Heart left ventricle (tissue), 16 donors: Measurements from ENCODE around the gene CACNA1S. TPM values are rescaled to one million over a fixed set of nuclear protein-coding genes. Genes with fewer than 3 reads are reported as not detected.

ENCODE experiments used
- ATAC-seq, 4 donors: fragments of 200-7000 bp; cut with Tn5 transposase; one replicate each; pipeline ENCODE4 v1.9.1; 2020 to 2022; ENCODE audit warnings: moderate library complexity in 4 of 4, mild to moderate bottlenecking in 3 of 4, moderate number of reproducible peaks in 1 of 4
- DNase-seq, 5 donors: peaks; one replicate each; pipeline ENCODE4 v3.0.0-alpha.2; 2020
- H3K27ac ChIP-seq, 12 donors: fragments of 200-600 bp; sonication (generic) in 4 of 12; one replicate each; pipeline versions ENCODE4 v1.5.0 to v1.8.0; 2016 to 2022; ENCODE audit warnings: mild to moderate bottlenecking in 2 of 12
- H3K27me3 ChIP-seq, 9 donors: fragments of 200-600 bp; sonication (generic) in 2 of 9; one replicate each; pipeline versions ENCODE4 v1.5.1 to v1.8.0; 2016 to 2022; ENCODE audit warnings: mild to moderate bottlenecking in 3 of 9
- H3K36me3 ChIP-seq, 9 donors: fragments of 200-600 bp; sonication (generic) in 2 of 9; one replicate each; pipeline versions ENCODE4 v1.5.0 to v1.8.0; 2018 to 2022; ENCODE audit warnings: mild to moderate bottlenecking in 2 of 9
- H3K4me1 ChIP-seq, 12 donors: fragments of 200-600 bp; sonication (generic) in 4 of 12; one replicate each; pipeline versions ENCODE4 v1.5.0 to v1.8.0; 2016 to 2022; ENCODE audit warnings: mild to moderate bottlenecking in 3 of 12
- H3K4me3 ChIP-seq, 12 donors: fragments of 200-600 bp; sonication (generic) in 4 of 12; one replicate each; pipeline versions ENCODE4 v1.5.0 to v1.8.0; 2017 to 2022; ENCODE audit warnings: mild to moderate bottlenecking in 9 of 12, moderate library complexity in 4 of 12
- H3K9me3 ChIP-seq, 12 donors: fragments of 200-600 bp; sonication (generic) in 4 of 12; one replicate each; pipeline versions ENCODE4 v1.5.0 to v1.8.0; 2016 to 2022; ENCODE audit warnings: mild to moderate bottlenecking in 1 of 12
- CTCF ChIP-seq, 12 donors: fragments of 200-600 bp; sonication (generic) in 4 of 12; IDR thresholded peaks; one replicate each; pipeline versions ENCODE4 v1.5.0 to v1.8.0; 2018 to 2022; ENCODE audit warnings: antibody characterized with exemption in 12 of 12, mild to moderate bottlenecking in 5 of 12
- POLR2A ChIP-seq, 2 donors: fragments of 450-650 bp; IDR thresholded peaks; one replicate each; pipeline ENCODE4 v1.6.1; 2017; ENCODE audit warnings: antibody characterized with exemption in 2 of 2, mild to moderate bottlenecking in 2 of 2, moderate library complexity in 2 of 2
- WGBS, 4 donors: extraction: QIAGEN DNeasy Blood & Tissue Kit in 2 of 4; methylation state at CpG; one replicate each; pipeline versions ENCODE4 v1.1.5 to v1.1.7; 2013 to 2018; 5-methylcytosine and 5-hydroxymethylcytosine counted together
- intact Hi-C, 10 donors: fragments of 100-400 bp; cut with DNase I; formaldehyde crosslinking; loops; one replicate each; pipeline versions ENCODE4 v1.11.1 to v1.14.2; 2022
- polyA plus RNA-seq, 2 donors: library from polyadenylated mRNA; stranded (reverse); fragments of 200-250 nt; gene quantifications; one replicate each; pipeline ENCODE4 v1.2.3, GENCODE V29; 2013
- total RNA-seq, 9 donors: library from RNA; depleted of rRNA in 2 of 9; stranded (reverse); fragments of >200 nt in 2 of 9; fragmentation: NEBNext Ultra II Directional in 3 of 9; extraction: Animal tissue kit (Norgen Biotek cat#: 25700) in 3 of 9; gene quantifications; one replicate each; pipeline versions ENCODE4 v1.1.0 to v1.2.4, GENCODE V29; 2016 to 2023
- donor health status: ischemic (EF 13 %, LVEDD 7.1; RV severe dilation, severe dysfunction).
- donor health status: healthy with polysubstance abuse.
- donor health status: DM: no; HTN: yes; CAD: no.
- donor health status: DM: no; HTN: no; CAD: no.
- donor health status: ischemic (EF 25% LVEDD 6.9; RV normal size, moderate dysfunction).
- donor health status: ischemic (EF 25% LVEDD 5.7; RV mildly dilated, moderate dysfunction).
- donor health status: healthy.
- donor health status: DM: yes; HTN: yes; CAD: no.
- donor health status: ischemic (EF 35%, LVEDD 5.7; RV mildly dilated, moderate dysfunction).
- donor health status: nonischemic (EF 11% LVEDD 7.7; RV severe dilation, severe dysfunction).
- donor health status: DM: yes; HTN: yes; CAD: no.
- donor health status: PGD.
- donor health status: ischemic (EF 29% LVEDD 5.4; RV normal size, mild dysfunction).
- donor health status: nonischemic (EF 23%, LVEDD 6.1; RV moderate dilation, normal function).

Gene CACNA1S
- total and polyA plus RNA-seq, 11 donors = not detected

GRCh38 chr1:201015551-201016091 lies 96.6 kb downstream of the CACNA1S start:
- DNase-seq (no peak), ATAC-seq (peak in 1 of 4 donors; percentile 7)
- Histone ChIP-seq H3K27ac (peak overlapping the region in 1 of 12 donors; percentile 25), H3K27me3 (peaks cover 0 to 28% (median 0%) of the 10 kb centered on the region in 9 donors), H3K4me3 (no peak overlapping the region), H3K36me3 (no peaks in the 10 kb centered on the region), H3K9me3 (no peaks in the 10 kb centered on the region), H3K4me1 (peaks cover 0 to 79% (median 24%) of the 10 kb centered on the region in 12 donors)
- no peak for TF ChIP-seq CTCF (IDR thresholded peaks at IDR 0.05)
- WGBS, 4 donors = 31 to 38% (median 34%) methylated on average over 5 of the region's 5 CpGs
- intact Hi-C loops = no loop called here

GRCh38 chr1:201014816-201015200 lies 97.4 kb downstream of the CACNA1S start:
- Histone ChIP-seq H3K27ac (no peak overlapping the region), H3K36me3 (no peaks in the 10 kb centered on the region), H3K4me1 (peaks cover 0 to 70% (median 24%) of the 10 kb centered on the region in 12 donors), H3K9me3 (no peaks in the 10 kb centered on the region), H3K27me3 (peaks cover 0 to 28% (median 0%) of the 10 kb centered on the region in 9 donors), H3K4me3 (no peak overlapping the region)
- TF ChIP-seq POLR2A (IDR thresholded peaks at IDR 0.05) (no peak), CTCF (IDR thresholded peaks at IDR 0.05) (no peak)
- no peak for ATAC-seq
- 86 to 89% (median 87%) methylated on average over 3 of the region's 3 CpGs for WGBS, 4 donors
- intact Hi-C loops = no loop called here
- no peak for DNase-seq

- no peaks in the 10 kb centered on the region for H3K9me3 ChIP-seq
- no peaks in the 10 kb centered on the region for H3K36me3 ChIP-seq
- no peak for DNase-seq
- intact Hi-C loops = no loop called here
- peaks cover 0 to 65% (median 24%) of the 10 kb centered on the region in 12 donors for H3K4me1 ChIP-seq
- no peak overlapping the region for H3K27ac ChIP-seq
- ATAC-seq = peak in 2 of 4 donors; percentile 16 to 26
- peaks cover 0 to 28% (median 0%) of the 10 kb centered on the region in 9 donors for H3K27me3 ChIP-seq
- H3K4me3 ChIP-seq = peak overlapping the region in 8 of 12 donors; percentile 2 to 28 (median 16)
- TF ChIP-seq CTCF (IDR thresholded peaks at IDR 0.05) (no peak), POLR2A (IDR thresholded peaks at IDR 0.05) (no peak)
- 40 to 69% (median 54%) methylated on average over 29 to 33 of the region's 33 CpGs for WGBS, 4 donors
Measured at GRCh38 chr1:201013991-201014815, 98.0 kb downstream of the CACNA1S start.

- TF ChIP-seq POLR2A (IDR thresholded peaks at IDR 0.05) = no peak
- no peak for TF ChIP-seq CTCF (IDR thresholded peaks at IDR 0.05)
- ATAC-seq (peak in 1 of 4 donors; percentile 49), DNase-seq (no peak)
- 85 to 91% (median 85%) methylated on average over 4 of the region's 4 CpGs for WGBS, 4 donors
- Histone ChIP-seq H3K36me3 (no peaks in the 10 kb centered on the region), H3K4me1 (peaks cover 0 to 54% (median 24%) of the 10 kb centered on the region in 12 donors), H3K27me3 (peaks cover 0 to 28% (median 0%) of the 10 kb centered on the region in 9 donors), H3K9me3 (no peaks in the 10 kb centered on the region), H3K27ac (no peak overlapping the region), H3K4me3 (no peak overlapping the region)
- intact Hi-C loops = no loop called here
Measured at GRCh38 chr1:201013031-201013485, 99.2 kb downstream of the CACNA1S start.
